ENCODE results near the gene ITGB8.
"Not testable (repeated sequence)": the region's sequence is repeated elsewhere in the genome, so short reads cannot be mapped to it uniquely, and the experiment has no call there.

DNA sequence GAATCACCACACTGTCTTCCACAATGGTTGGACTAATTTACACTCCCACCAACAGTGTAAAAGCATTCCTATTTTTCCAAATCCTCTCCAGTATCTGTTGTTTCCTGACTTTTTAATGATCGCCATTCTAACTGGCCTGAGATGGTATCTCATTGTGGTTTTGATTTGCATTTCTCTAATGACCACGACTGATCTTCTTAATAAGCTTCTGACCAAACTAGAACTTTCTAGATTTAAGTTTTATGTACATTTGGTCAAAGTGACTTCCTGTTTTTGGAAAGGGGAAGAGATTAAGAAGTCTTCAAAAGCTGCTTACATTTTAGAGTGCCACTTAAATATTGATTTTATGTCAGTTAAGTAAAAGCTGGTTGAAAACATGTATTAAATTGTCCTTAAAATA, 58.5 kb downstream of the ITGB8 start:
- TF ChIP-seq, protein P1, sequence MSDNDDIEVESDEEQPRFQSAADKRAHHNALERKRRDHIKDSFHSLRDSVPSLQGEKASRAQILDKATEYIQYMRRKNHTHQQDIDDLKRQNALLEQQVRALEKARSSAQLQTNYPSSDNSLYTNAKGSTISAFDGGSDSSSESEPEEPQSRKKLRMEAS (CRISPR knock-in tag; IDR thresholded peaks at IDR 0.05): not testable (repeated sequence)
- TF ChIP-seq, protein P2, sequence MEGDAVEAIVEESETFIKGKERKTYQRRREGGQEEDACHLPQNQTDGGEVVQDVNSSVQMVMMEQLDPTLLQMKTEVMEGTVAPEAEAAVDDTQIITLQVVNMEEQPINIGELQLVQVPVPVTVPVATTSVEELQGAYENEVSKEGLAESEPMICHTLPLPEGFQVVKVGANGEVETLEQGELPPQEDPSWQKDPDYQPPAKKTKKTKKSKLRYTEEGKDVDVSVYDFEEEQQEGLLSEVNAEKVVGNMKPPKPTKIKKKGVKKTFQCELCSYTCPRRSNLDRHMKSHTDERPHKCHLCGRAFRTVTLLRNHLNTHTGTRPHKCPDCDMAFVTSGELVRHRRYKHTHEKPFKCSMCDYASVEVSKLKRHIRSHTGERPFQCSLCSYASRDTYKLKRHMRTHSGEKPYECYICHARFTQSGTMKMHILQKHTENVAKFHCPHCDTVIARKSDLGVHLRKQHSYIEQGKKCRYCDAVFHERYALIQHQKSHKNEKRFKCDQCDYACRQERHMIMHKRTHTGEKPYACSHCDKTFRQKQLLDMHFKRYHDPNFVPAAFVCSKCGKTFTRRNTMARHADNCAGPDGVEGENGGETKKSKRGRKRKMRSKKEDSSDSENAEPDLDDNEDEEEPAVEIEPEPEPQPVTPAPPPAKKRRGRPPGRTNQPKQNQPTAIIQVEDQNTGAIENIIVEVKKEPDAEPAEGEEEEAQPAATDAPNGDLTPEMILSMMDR (IDR thresholded peaks at IDR 0.05 in 2 of 3, conservative IDR thresholded peaks at IDR 0.05 in 1 of 3; ENCODE audit: insufficient read depth in 2 of 3, low read depth in 1 of 3, low read length in 3 of 3): not testable (repeated sequence)
- TF ChIP-seq, protein P3, sequence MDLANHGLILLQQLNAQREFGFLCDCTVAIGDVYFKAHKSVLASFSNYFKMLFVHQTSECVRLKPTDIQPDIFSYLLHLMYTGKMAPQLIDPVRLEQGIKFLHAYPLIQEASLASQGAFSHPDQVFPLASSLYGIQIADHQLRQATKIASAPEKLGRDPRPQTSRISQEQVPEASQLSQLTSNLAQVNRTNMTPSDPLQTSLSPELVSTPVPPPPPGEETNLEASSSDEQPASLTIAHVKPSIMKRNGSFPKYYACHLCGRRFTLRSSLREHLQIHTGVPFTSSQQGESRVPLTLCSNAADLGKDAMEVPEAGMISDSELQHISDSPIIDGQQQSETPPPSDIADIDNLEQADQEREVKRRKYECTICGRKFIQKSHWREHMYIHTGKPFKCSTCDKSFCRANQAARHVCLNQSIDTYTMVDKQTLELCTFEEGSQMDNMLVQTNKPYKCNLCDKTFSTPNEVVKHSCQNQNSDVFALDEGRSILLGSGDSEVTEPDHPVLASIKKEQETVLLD (IDR thresholded peaks at IDR 0.05): not testable (repeated sequence)
- not testable (repeated sequence) for TF ChIP-seq EZH2 (IDR thresholded peaks at IDR 0.05; ENCODE audit: borderline replicate concordance, low read depth, low read length)
